ENCODE results near the gene PRR12.

The PRR12 gene

DNA sequence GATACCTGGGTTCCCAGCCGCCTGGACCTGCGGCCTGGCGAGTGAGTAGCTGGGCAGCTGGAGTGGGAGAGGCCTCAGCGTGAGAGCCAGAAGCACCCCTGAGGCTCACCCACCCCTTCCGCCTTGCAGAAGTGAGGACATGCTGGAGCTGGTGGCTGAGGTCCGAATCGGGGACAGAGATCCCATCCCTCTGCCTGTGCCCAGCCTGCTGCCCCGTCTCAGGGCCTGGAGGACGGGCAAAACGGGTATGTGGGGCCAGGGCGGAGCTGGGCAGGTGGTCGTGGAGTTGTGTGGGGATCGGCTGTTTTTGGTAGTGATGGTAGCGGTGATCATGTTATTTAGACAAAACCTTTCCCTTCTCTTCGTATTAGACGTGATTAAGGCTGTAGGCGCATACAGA is 55.6 kb downstream of the PRR12 start:
- DNase-seq (ENCODE audit: low spot score) = no peak

DNA sequence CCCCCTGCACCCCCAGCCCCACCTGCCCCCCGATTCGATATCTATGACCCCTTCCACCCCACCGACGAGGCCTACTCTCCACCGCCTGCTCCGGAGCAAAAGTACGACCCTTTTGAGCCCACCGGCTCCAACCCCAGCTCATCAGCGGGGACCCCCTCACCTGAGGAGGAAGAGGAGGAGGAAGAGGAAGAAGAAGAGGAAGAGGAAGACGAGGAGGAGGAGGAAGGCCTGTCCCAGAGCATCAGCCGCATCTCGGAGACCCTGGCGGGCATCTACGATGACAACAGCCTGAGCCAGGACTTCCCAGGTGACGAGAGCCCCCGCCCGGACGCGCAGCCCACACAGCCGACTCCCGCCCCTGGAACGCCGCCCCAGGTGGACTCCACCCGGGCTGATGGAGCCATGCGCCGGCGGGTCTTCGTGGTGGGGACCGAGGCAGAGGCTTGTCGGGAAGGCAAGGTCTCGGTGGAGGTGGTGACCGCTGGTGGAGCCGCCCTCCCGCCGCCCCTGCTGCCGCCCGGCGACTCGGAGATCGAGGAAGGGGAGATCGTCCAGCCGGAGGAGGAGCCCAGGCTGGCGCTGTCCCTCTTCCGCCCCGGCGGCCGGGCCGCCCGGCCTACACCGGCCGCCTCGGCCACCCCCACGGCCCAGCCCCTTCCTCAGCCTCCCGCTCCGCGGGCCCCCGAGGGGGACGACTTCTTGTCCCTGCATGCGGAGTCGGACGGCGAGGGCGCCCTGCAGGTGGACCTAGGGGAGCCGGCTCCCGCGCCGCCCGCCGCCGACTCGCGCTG is 60.2 kb downstream of the PRR12 start:
- DNase-seq (ENCODE audit: low spot score) = no peak

DNA sequence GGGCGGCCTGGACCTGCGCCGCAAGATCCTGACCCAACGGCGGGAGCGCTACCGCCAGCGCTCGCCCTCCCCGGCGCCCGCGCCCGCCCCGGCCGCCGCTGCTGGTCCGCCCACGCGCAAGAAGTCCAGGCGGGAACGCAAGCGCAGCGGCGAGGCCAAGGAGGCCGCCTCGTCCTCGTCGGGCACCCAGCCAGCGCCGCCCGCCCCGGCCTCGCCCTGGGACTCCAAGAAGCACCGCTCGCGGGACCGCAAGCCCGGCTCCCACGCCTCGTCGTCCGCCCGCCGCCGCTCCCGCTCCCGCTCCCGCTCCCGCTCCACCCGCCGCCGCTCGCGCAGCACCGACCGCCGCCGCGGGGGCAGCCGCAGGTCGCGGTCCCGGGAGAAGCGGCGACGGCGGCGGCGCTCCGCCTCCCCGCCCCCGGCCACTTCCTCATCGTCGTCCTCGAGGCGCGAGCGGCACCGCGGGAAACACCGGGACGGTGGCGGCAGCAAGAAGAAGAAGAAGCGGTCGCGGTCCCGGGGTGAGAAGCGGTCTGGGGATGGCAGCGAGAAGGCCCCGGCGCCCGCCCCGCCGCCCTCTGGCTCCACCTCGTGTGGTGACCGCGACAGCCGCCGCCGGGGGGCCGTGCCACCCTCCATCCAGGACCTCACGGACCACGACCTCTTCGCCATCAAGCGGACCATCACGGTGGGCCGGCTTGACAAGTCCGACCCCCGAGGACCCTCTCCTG is 61.0 kb downstream of the PRR12 start:
- no peak for DNase-seq (ENCODE audit: low spot score)

DNA sequence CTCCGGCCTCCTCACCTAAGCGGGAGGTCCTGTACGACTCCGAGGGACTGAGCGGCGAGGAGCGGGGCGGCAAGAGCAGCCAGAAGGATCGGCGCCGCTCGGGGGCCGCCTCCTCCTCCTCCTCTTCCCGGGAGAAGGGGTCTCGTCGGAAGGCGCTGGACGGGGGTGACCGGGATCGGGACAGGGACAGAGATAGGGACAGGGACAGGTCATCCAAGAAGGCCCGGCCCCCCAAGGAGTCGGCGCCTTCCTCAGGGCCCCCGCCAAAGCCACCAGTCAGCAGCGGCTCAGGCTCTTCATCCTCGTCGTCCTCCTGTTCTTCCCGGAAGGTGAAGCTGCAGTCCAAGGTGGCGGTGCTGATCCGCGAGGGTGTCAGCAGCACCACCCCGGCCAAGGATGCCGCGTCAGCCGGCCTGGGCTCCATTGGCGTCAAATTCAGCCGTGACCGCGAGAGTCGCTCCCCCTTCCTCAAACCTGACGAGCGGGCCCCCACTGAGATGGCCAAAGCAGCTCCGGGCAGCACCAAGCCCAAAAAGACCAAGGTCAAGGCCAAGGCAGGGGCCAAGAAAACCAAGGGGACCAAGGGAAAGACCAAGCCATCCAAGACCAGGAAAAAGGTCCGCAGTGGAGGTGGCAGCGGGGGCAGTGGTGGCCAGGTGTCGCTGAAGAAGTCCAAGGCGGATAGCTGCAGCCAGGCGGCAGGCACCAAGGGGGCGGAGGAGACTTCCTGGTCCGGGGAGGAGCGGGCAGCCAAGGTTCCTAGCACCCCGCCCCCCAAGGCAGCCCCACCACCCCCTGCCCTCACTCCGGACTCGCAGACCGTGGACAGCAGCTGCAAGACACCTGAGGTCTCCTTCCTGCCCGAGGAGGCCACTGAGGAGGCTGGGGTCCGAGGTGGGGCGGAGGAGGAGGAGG is 61.8 kb downstream of the PRR12 start:
- no peak for DNase-seq (ENCODE audit: low spot score)

DNA sequence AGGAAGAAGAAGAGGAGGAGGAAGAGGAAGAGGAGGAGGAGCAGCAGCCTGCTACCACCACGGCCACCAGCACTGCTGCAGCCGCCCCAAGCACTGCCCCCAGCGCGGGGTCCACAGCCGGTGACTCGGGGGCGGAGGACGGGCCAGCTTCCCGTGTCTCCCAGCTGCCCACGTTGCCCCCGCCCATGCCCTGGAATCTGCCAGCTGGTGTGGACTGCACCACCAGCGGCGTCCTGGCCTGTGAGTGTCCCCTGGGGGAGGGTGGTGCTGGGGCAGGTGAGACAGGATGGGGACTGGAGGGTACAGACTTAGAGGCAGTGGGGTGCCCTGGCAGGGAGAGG is 62.5 kb downstream of the PRR12 start:
- DNase-seq (ENCODE audit: low spot score) = no peak

DNA sequence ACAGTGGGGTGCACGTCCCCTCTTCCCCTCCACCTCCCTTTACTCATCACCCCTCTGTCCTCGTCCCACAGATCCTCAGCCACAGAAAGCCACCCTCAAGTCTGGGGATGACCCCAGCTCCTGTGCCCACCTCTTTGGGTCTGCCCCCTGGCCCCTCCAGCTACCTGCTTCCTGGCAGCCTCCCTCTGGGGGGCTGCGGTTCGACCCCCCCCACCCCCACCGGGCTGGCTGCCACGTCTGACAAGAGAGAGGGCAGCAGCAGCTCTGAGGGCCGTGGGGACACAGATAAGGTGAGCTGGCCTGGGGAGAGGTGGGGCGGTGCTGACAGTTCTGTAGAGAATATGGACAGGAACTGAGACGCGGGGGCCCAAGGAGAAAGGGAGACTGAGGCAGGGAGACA is 63.6 kb downstream of the PRR12 start:
- no peak for DNase-seq (ENCODE audit: low spot score)

DNA sequence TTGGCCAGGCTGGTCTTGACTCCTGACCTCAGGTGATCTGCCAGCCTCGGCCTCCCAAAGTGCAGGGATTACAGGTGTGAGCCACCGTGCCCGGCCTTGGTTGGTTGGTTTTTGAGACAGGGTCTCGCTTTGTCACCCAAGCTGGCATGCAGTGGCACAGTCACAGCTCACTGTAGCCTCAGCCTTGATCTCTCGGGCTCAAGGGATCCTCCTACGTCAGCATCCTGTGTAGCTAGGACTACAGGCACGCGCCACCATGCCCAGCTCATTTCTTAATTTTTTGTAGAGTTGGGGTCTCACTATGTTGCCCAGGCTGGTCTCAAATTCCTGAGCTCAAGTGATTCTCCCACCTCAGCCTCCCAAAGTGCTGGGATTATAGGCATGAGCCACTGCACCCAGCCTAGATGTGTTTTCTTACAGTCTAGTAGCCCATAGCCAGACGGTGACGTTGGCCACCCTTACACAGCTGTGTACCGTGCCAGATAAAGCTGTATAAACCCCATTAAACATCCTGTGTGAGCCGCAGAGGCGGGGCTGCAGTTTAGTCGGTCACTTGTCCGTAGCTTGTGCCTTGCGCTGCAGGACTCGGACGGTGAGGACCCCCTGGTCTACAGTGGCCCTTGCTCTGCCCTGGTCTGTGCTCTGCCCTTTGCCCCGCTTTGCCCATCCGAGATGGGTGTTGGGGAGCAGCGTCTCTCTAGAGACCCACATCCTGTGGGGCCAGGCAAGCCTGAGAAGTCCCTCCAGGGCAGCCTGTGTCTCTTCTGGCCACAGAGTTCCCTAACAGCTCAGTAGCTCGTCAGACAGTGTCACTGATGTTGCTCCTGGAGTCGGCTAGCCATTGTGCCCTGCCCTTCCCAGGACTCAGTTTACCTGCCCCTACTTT is 64.8 kb downstream of the PRR12 start:
- no peak for DNase-seq (ENCODE audit: low spot score)

DNA sequence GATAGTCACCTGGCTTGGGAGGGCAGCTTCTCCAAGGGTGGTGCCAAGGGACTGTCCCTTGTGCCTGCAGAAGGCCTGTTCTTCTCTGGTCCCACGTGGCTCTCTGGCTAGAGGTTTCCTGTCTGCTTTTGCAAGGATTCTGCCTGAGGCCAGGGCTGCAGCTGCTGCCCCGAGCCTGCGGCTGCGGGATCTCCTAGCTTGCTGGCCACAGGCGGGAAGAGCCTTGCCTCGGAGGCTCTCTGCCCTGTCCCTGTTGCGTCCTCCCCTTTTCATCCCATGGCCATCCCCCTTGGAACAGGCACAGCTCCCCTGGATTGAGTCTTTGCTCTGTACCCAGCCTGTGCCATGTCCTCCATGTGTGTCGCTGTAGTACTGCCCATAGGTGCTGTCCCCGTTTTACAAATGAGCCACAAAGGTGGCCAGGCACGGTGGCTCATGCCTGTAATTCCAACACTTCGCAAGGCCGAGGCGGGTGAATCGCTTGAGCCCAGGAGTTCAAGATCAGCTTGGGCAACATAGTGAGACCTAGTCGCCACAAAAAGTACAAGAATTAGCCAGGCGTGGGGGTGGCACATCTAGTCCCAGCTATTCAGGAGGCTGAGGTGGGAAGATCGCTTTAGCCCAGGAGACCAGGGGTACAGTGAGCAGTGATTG is 65.6 kb downstream of the PRR12 start:
- DNase-seq (ENCODE audit: low spot score) = no peak

DNA sequence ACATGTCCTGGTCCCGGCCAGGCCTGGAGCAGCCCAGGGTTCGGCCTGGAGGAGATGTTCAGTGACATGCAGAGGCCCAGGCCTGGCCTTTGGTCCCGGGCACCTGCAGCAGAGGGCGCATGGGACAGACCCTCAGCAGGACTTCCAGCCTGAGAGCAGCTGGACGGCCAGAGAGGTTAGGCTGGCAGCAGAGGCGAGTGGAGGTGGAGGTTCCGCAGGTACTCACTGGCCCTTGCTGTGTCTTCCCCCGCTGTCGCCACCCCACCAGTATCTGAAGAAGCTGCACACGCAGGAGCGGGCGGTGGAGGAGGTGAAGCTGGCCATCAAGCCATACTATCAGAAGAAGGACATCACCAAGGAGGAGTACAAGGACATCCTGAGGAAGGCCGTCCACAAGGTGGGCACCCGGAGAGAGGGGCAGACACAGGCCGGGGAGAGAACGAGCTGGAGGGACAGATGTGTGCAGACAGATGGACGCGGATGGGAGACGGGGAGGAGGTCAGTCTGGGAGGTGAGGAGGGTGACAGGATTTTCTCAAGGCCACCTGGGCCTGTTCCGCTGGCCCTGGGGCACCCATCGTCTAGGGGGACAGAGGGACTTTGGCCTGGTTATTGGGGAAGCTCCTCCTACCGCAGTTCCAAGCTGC is 66.6 kb downstream of the PRR12 start:
- no peak for DNase-seq (ENCODE audit: low spot score)

DNA sequence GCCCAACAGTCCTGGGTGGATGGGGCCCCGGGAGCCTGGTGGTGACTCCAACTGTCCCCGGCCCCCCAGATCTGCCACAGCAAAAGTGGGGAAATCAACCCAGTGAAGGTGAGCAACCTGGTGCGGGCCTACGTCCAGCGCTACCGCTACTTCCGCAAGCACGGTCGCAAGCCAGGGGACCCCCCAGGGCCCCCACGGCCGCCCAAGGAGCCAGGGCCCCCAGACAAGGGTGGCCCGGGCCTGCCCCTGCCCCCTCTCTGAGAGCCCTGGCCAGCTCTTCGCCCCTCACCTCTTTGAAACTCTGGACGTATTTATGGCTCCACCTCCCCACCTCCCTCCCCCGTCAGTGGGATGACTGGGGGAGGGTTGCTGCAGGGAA is 67.1 kb downstream of the PRR12 start:
- DNase-seq (ENCODE audit: low spot score) = no peak

DNA sequence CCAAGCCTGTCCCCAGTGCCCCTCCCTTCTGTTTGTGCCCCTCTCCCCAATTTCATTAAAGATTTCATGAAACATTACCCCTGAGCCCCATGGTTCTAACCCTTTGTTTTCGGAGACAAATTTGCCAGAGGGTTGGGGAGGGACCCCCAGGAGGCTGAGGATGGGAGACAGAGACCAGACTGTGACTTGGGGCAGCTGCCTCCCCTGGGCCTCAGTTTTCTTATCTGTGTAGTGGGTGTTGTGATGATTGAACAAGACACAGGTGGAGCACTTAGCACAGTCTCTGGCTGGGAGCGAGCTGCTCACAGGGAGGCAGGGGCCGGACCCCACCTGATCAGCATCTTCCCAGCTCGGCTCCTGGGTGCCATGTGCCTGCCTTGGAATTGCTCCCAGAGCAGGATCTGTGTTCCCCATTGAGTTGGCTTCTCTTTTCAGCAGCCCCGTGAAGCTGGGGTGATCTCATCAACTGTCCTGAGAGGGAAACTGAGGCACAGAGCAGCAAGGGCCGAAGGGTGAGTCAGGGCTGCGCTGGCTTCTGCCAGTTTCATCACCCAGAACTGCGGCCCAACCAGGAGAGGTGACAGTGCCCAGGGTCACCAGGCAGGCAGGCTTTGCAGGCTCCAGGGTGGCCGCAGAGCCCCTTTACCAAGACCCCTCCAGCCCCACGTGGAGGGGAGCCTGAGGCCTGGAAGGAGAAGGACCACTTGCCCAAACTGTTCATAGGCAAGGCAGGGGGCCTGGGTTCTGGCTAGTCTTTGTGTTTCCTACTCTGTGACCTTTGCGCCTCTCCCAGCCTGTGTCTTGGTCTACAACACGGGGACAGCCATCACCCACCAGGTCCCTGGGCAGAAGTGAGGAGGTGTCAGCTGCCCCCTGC is 67.8 kb downstream of the PRR12 start:
- no peak for DNase-seq (ENCODE audit: low spot score)

DNA sequence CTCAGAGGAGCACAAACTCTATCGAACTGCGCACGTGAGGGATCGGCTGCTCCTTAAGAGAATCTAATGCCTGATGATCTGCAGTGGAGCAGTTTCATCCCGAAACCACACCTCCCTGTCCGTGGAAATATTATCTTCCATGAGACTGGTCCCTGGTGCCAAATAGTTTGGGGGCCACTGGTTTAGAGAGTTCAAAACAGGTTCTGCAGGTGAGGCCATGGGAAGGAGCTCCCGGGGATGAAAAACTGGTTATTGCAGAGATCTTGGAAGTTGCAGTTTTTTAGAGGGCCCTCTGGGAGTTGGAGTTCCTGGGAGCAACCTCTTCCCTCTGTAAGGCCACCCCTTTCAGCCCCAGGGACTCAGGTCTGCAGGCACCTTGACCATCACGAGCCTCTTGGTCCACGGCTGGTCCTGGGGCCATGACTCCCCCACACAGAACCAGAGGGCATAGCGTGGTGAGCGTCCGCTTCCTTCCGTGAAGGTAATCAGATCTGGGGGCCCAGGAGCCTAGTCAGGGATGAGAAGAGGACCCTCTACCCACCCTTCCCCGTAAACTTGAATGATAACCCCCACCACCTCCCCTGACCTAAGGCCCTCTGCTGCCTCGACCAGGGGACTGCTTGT is 69.5 kb downstream of the PRR12 start:
- DNase-seq (ENCODE audit: low spot score) = no peak

DNA sequence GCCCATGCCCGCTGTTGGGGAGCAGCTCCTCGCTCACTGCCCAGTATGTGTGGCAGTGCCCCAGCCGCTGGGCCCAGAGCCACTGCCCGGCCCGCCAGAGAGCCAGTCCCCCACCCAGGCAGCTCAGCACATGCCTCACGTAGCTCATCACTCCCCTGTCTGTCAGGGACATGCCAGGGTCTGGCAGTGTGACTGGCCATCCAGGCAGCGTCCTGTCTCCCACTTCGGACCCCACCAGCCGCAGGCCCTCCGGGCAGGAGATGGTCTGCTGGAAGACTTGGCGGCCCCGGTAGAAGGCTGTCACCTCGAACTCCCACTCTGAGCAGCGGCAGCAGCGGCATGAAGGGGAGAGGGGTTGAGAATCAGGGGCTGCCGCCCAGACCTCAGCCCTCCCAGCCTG is 71.0 kb downstream of the PRR12 start:
- no peak for DNase-seq (ENCODE audit: low spot score)

DNA sequence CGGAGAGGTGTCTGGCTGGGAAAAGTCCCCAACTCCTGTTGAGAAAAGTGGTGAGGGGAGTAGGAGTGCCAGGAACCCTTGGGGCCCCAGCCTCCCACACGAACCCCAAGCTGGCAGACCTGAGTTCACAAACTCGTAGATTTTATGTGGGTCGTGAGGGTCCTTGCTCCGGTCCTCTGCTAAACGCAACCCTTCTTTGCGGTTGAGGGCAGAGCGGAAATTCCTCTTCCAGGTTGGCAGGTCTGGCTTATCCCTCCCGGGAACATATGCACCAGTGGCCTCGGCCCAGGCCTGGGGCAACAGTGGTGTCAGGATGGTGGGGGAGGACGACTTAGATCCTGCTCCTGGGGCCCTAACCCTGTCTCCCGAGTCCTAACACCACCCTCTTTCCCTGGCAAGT is 72.2 kb downstream of the PRR12 start:
- DNase-seq (ENCODE audit: low spot score) = no peak

DNA sequence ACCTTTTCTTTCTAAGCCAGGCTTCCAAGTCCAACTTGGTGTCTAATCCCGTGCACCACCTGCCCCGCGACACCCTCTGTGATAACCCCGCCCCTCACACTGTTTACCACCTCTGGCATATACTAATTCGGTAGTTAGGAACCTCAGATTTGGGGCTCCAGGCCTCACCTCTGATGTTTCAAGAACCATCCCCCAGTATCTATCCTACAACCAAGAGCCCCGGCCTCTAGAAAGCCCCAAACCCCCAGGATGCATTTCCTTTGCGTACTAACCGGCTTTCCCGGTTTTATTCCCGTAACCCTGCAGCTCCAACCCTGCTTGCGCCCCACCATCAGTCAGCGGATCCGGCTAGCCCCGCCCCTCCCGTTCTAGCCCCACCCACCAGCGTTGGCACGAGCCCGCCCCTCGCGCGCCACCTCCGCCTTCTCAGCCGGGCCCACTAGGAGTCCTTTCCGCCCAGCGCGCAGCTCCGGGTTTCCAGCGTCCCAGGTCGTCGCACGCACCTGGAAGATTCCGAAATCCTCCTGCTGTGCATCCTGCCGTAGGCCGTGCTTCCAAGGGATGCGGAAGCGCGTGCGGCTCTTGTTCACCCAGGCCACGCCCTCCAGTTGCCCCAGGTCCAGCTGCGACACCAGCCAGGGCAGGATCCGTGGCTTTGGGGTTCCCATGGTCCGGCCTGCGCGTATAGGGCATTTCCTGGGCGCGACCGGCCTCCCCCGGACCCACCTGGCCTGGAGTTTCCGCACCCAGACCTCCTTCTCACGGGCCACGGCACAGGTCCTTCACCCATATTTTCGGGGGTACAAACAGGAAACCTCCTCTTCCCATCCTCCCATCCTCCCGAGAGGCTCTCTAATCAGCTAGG is 73.4 kb downstream of the PRR12 start:
- peak; percentile 91 for DNase-seq (ENCODE audit: low spot score)

DNA sequence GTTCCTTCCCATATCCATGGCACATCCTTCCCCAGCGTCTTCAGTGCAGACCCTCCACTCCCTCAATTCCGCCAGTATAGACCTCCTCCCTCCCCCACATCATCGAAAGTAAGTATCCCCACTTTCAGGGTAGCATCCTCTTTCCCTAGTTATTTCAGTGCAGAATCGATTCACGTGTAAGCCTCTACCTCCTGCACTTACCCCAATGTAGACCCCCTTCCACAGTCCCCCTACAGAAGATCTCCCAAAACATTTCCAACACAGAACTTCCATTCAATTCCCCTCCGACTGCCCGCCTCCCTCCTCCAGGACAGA is 74.0 kb downstream of the PRR12 start:
- no peak for DNase-seq (ENCODE audit: low spot score)

DNA sequence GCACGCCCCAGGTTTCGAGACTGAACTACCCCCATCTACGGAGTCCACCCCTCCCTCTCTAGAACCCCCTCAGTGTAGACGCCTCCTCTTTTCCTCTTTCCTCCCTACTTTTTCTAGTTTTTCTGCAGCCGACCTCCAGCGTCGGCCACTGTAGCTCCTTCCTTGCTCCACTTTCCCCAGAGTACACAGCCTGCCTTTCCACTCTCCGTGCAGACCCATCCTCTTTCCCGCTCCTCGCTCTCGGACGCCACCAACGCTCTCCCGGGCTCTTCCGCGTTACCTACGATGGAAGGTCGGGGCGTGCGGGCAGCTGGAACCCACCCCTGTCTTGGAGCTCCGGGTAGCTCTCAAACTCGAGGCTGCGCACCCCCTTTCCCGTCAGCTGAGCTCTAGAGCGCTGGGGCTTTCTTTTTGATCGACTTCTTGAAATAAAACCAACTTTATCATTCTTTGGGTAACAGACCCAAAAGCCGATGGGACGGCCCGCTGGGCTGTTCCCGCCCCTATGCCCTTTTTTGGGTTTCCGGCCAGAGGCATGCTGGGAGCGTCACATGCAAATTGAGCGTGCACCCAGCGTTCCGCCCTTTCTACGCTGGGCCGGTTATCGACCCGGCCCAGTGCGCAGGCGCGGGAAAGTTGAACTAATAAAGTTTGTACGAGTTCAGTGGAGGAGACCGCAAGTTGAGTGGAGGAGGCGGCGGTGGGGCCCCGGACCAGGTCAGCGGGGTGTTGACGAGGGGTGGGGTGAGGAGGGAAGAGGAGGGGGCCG is 74.6 kb downstream of the PRR12 start, which contains the start of the genes BCL2L12 and IRF3:
TSS of gene BCL2L12 (plus strand) at position 583 of the 769 bp plus-strand sequence. CDS start 760 bp downstream, outside the sequence.
TSS of gene IRF3 (minus strand) at position 507 of the 769 bp plus-strand sequence. CDS start 1,019 bp downstream, outside the sequence.
- DNase-seq (ENCODE audit: low spot score) = peak; percentile 100

DNA sequence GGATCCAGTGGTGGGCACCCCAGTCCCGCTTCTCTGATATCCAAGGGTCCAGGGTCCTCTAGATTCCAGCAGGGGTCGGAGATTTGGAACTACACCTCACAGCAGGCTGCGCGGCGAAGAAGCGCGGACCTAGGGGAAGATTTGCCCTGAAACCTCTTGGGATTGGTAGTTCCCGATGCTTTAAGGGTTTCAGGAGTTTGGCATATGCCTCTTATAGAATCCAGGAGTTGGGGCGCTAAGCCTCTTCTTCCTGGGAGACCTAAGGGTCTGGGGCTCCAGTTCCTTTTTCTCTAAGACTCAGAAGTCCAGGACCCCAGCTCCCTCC is 75.1 kb downstream of the PRR12 start:
- no peak for DNase-seq (ENCODE audit: low spot score)

Data from CD4-positive, alpha-beta T cell treated with Interleukin-2 at 100 ng/mL for 4 hours (primary cell).